AG04449 (cell line): ENCODE measurements around the gene POU2F1.

ENCODE experiments used
- CTCF ChIA-PET: fragments of 350-600 bp; formaldehyde crosslinking; extraction: SDS; loops from one replicate; lab custom pipeline; 2021; ENCODE audit warnings: antibody characterized with exemption; lab: Yijun Ruan, JAX
- POLR2A ChIA-PET: fragments of 400-600, 350-600 bp; formaldehyde crosslinking; extraction: SDS; loops from one replicate; lab custom pipeline; 2020; ENCODE audit warnings: antibody characterized with exemption, inconsistent platforms; lab: Yijun Ruan, JAX
- DNase-seq: peaks from one replicate; pipeline ENCODE4 v3.0.0-alpha.2; 2010; ENCODE audit warnings: low read depth, low spot score
- H3K4me3 ChIP-seq: 2 replicates; pipeline ENCODE4 v1.5.1; 2011; ENCODE audit warnings: low read depth, mild to moderate bottlenecking, control low read depth, low read length
- CTCF ChIP-seq: IDR thresholded peaks from one replicate; pipeline ENCODE4 v1.5.1; 2011; ENCODE audit warnings: mild to moderate bottlenecking, moderate library complexity, low read length, control low read depth, inconsistent platforms; ENCODE audit not compliant: insufficient read depth; ENCODE audit errors: missing control alignments

The POU2F1 gene

GRCh38 chr1:167357305-167357704, 136.6 kb downstream of the POU2F1 start:
- CTCF ChIA-PET, result no interaction called here
- no peak for DNase-seq

GRCh38 chr1:167359295-167359694, 138.6 kb downstream of the POU2F1 start:
- CTCF ChIA-PET, result no interaction called here

More at GRCh38 chr1:167357305-167357704, 136.6 kb downstream of the POU2F1 start:
- no peak for TF ChIP-seq CTCF
- no peak overlapping the region for H3K4me3 ChIP-seq
- POLR2A ChIA-PET, result no interaction called here

GRCh38 chr1:167360120-167360519, 139.4 kb downstream of the POU2F1 start:
- no peak overlapping the region for H3K4me3 ChIP-seq
- TF ChIP-seq CTCF, result no peak
- CTCF ChIA-PET, result no interaction called here
- no peak for DNase-seq
- POLR2A ChIA-PET, result no interaction called here

More at GRCh38 chr1:167359295-167359694, 138.6 kb downstream of the POU2F1 start:
- no peak overlapping the region for H3K4me3 ChIP-seq
- POLR2A ChIA-PET, result no interaction called here
- TF ChIP-seq CTCF, result no peak
- DNase-seq, result no peak

GRCh38 chr1:167362638-167363037, 142.0 kb downstream of the POU2F1 start:
- no peak for DNase-seq
- POLR2A ChIA-PET, result no interaction called here
- no peak for TF ChIP-seq CTCF
- H3K4me3 ChIP-seq, result no peak overlapping the region
- CTCF ChIA-PET, result no interaction called here

GRCh38 chr1:167364826-167365225, 144.1 kb downstream of the POU2F1 start:
- no peak overlapping the region for H3K4me3 ChIP-seq
- DNase-seq, result no peak
- ChIA-PET POLR2A (no interaction called here), CTCF (no interaction called here)
- no peak for TF ChIP-seq CTCF

- TF ChIP-seq CTCF, result no peak
- ChIA-PET POLR2A (no interaction called here), CTCF (interaction anchor here (1.5 kb wide), 1 partner anchor 145 kb away, joined by 3 read pairs; the partner anchor contains the start of gene POU2F1)
- no peak overlapping the region for H3K4me3 ChIP-seq
- DNase-seq, result no peak
Measured at GRCh38 chr1:167365360-167365759, 144.7 kb downstream of the POU2F1 start.
